A549 (cell line): Measurements from ENCODE around the gene SGTB.

Source experiments
- CTCF ChIP-seq: fragments of >200 bp; sonication (Bioruptor Twin); formaldehyde crosslinking; IDR thresholded peaks from 3 replicates; pipeline ENCODE4 v1.5.1; 2016
- HDAC2 ChIP-seq: fragments of 200-600 bp; sonication (generic); IDR thresholded peaks from 2 replicates; pipeline ENCODE4 v1.6.1; 2016
- HMGXB4 ChIP-seq: fragments of 250-450 bp; sonication (Bioruptor Pico); IDR thresholded peaks from 2 replicates; pipeline ENCODE4 v1.5.0; 2021; ENCODE audit warnings: mild to moderate bottlenecking, moderate library complexity, borderline replicate concordance
- HOXB13 ChIP-seq: fragments of 250-450 bp; sonication (Bioruptor Pico); IDR thresholded peaks from 2 replicates; pipeline ENCODE4 v1.5.0; 2020; ENCODE audit warnings: low read depth, mild to moderate bottlenecking, moderate library complexity
- JUN ChIP-seq, 2 experiments: fragments of >200 bp; sonication (Bioruptor Twin); formaldehyde crosslinking; IDR thresholded peaks; 2 replicates in 1 of 2; 3 replicates in 1 of 2; pipeline ENCODE4 v1.6.1; 2016 to 2017
- KDM1A ChIP-seq: fragments of 200-600 bp; sonication (generic); IDR thresholded peaks from 2 replicates; pipeline ENCODE4 v1.6.1; 2016; ENCODE audit warnings: low read depth, mild to moderate bottlenecking
- MAZ ChIP-seq: fragments of 150-350 bp; IDR thresholded peaks from 2 replicates; pipeline ENCODE4 v1.6.1; 2014; ENCODE audit warnings: antibody characterized with exemption, low read depth, low read length, borderline replicate concordance
- POLR2A ChIP-seq: IDR thresholded peaks from 2 replicates; pipeline ENCODE4 v1.6.1; 2012; ENCODE audit warnings: mild to moderate bottlenecking, low read length
- RAD21 ChIP-seq, 2 experiments: fragments of >200 bp in 1 of 2; sonication (Bioruptor Twin) in 1 of 2; formaldehyde crosslinking in 1 of 2; IDR thresholded peaks in 1 of 2; conservative IDR thresholded peaks in 1 of 2; 2 replicates in 1 of 2; 3 replicates in 1 of 2; pipeline ENCODE4 v1.6.1; 2012 to 2018; ENCODE audit warnings: inconsistent platforms in 1 of 2
- SMC3 ChIP-seq: fragments of >200 bp; sonication (Bioruptor Twin); formaldehyde crosslinking; IDR thresholded peaks from 3 replicates; pipeline ENCODE4 v1.6.1; 2018; ENCODE audit warnings: inconsistent platforms
- TF ChIP-seq, protein P1 (sequence below): fragments of 150-350 bp; IDR thresholded peaks from 2 replicates; pipeline ENCODE4 v1.6.1; 2014; ENCODE audit warnings: low read depth, mild to moderate bottlenecking, low read length
- TF ChIP-seq, protein P2 (sequence below): IDR thresholded peaks from 2 replicates; pipeline ENCODE4 v1.6.1; 2012

- TF ChIP-seq HMGXB4 (no peak), KDM1A (no peak), JUN (IDR thresholded peaks at IDR 0.05) (no peak), HDAC2 (no peak), CTCF (no peak), HOXB13 (no peak), SMC3 (no peak), POLR2A (no peak), MAZ (no peak), RAD21 (conservative IDR thresholded peaks at IDR 0.05 in 1 of 2, IDR thresholded peaks at IDR 0.05 in 1 of 2) (no peak)
- TF ChIP-seq, protein P1, sequence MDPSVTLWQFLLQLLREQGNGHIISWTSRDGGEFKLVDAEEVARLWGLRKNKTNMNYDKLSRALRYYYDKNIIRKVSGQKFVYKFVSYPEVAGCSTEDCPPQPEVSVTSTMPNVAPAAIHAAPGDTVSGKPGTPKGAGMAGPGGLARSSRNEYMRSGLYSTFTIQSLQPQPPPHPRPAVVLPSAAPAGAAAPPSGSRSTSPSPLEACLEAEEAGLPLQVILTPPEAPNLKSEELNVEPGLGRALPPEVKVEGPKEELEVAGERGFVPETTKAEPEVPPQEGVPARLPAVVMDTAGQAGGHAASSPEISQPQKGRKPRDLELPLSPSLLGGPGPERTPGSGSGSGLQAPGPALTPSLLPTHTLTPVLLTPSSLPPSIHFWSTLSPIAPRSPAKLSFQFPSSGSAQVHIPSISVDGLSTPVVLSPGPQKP, result no peak
- TF ChIP-seq, protein P2, sequence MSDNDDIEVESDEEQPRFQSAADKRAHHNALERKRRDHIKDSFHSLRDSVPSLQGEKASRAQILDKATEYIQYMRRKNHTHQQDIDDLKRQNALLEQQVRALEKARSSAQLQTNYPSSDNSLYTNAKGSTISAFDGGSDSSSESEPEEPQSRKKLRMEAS, result no peak
These were observed 6.3 kb upstream of the SGTB start for GRCh38 chr5:65728218-65728617.
